HG02885 (cell line): Measurements from ENCODE around the gene TAF4.
"Not testable (repeated sequence)": the region's sequence is repeated elsewhere in the genome, so short reads cannot be mapped to it uniquely, and the experiment has no call there.

ENCODE experiments used
- ATAC-seq: cut with Tn5 transposase; IDR thresholded peaks from one replicate; pipeline ENCODE4 v1.9.1; 2021; ENCODE audit warnings: mild to moderate bottlenecking; ENCODE audit not compliant: unreplicated experiment, poor library complexity

Gene TAF4

GRCh38 chr20:61954276-61955021 lies 111.2 kb downstream of the TAF4 start:
- ATAC-seq = no peak

- ATAC-seq = no peak
Observed at GRCh38 chr20:61953037-61954021, 112.4 kb downstream of the TAF4 start.

GRCh38 chr20:61951695-61952533 lies 113.8 kb downstream of the TAF4 start:
- ATAC-seq = no peak

- ATAC-seq = no peak
Observed at GRCh38 chr20:61950641-61951071, 115.0 kb downstream of the TAF4 start.

- no peak for ATAC-seq
Observed at GRCh38 chr20:61949714-61950640, 115.7 kb downstream of the TAF4 start.

GRCh38 chr20:61949363-61949713 lies 116.3 kb downstream of the TAF4 start:
- no peak for ATAC-seq

- ATAC-seq = no peak
Observed at GRCh38 chr20:61948586-61949362, 116.9 kb downstream of the TAF4 start.

GRCh38 chr20:61948056-61948455 lies 117.6 kb downstream of the TAF4 start:
- not testable (repeated sequence) for ATAC-seq

- not testable (repeated sequence) for ATAC-seq
Observed at GRCh38 chr20:61945495-61945894, 120.2 kb downstream of the TAF4 start.

GRCh38 chr20:61944967-61945366 lies 120.7 kb downstream of the TAF4 start:
- not testable (repeated sequence) for ATAC-seq

GRCh38 chr20:61942526-61942925 lies 123.2 kb downstream of the TAF4 start:
- ATAC-seq = no peak

GRCh38 chr20:61941721-61942405 lies 123.8 kb downstream of the TAF4 start:
- no peak for ATAC-seq

GRCh38 chr20:61940976-61941720 lies 124.5 kb downstream of the TAF4 start:
- ATAC-seq = no peak

- ATAC-seq = no peak
Observed at GRCh38 chr20:61940491-61940890, 125.2 kb downstream of the TAF4 start.

GRCh38 chr20:61939691-61940360 lies 125.9 kb downstream of the TAF4 start:
- no peak for ATAC-seq

GRCh38 chr20:61938839-61939690 lies 126.6 kb downstream of the TAF4 start:
- no peak for ATAC-seq
